Urothelium cell line (cell line): ENCODE results near the gene LMX1A.

Experiments
- DNase-seq: peaks from one replicate; pipeline ENCODE4 v3.0.0; 2011; ENCODE audit warnings: low spot score, mixed read lengths
- FAIRE-seq: peaks from 2 replicates; lab custom pipeline; 2011; peaks lifted over from hg19 to GRCh38; lab: Jason Lieb, UNC

LMX1A gene

DNA sequence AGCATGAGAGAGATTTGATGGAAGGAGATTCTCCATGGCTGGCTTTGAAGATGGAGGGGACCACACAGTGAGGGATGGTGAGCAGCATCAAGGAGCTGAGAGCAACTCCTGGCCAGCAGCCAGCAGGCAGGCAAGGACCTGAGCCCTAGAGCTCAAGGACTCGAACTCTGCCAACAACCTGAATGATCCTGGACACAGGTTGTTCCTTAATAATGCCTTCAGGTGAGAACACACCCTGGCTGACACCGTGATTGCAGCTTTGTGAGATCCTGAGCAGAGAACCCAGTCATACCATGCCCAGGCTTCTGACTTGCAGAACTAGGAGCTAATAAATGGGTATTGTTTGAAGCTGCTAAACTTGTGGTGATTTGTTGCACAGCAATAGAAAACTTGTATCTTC lies 183.1 kb downstream of the LMX1A start:
- FAIRE-seq, result no peak

DNA sequence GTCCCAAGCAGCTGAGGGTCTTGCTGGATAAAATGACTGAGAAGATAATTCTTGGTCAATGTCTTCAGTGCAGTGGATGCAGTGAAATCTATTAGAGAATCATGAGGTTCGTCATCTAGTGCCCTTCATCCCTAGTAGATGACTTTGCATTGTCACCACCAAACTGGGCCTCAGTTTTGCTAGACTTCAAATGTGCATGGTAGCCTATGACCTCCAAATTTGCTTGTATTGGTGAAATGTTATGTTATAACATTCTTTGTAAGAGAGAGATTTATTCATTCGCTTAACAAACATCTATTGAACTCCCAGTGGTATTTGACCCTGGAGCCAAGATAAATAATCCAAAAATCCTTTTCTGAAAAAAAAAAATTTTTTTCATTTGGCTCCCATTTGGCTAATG lies 183.8 kb downstream of the LMX1A start:
- no peak for FAIRE-seq
- DNase-seq, result no peak

More for the DNA sequence above, 183.1 kb downstream of the LMX1A start:
- no peak for DNase-seq

GRCh38 chr1:165169729-165170128 lies 186.8 kb downstream of the LMX1A start:
- FAIRE-seq (no peak), DNase-seq (no peak)

DNA sequence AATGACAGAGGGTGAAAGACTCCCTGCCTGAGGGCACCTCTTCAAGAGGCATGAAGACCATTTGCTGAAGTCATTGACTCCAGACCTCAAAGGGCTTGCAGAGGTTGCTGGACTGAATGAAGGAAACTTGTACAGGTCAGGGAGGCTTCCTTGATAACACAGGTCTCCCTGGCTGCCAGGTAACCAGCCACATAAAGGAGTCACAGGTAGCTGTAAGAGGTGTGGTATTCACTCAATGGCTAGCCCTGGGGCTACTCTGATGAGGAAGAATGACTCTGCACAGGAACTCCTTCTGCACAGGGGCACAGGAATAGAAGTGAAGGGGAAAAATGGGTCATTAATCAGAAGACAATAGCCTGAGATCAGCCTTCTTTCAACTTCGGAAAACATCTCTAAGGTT lies 187.5 kb downstream of the LMX1A start:
- no peak for FAIRE-seq

DNA sequence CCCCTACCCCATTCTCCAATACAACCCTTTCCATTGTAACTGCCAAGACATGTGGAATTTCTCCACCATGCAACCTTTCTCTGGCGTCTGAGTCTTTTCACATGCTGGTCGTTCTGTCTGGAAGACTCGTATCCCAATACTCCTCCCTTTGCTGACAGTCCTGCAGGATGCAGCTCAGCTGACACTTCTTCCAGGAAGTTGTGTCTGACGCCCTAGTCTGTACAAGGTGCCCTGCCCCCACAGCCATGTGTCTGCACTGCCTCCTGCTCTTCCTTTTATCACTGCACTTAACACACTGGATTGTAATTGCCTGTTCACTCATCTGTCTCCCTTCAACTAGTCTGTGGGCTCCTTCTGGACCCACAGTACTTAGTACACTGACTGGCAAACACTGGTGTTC lies 188.0 kb downstream of the LMX1A start:
- FAIRE-seq (no peak), DNase-seq (no peak)

More for the DNA sequence above, 187.5 kb downstream of the LMX1A start:
- DNase-seq, result no peak

DNA sequence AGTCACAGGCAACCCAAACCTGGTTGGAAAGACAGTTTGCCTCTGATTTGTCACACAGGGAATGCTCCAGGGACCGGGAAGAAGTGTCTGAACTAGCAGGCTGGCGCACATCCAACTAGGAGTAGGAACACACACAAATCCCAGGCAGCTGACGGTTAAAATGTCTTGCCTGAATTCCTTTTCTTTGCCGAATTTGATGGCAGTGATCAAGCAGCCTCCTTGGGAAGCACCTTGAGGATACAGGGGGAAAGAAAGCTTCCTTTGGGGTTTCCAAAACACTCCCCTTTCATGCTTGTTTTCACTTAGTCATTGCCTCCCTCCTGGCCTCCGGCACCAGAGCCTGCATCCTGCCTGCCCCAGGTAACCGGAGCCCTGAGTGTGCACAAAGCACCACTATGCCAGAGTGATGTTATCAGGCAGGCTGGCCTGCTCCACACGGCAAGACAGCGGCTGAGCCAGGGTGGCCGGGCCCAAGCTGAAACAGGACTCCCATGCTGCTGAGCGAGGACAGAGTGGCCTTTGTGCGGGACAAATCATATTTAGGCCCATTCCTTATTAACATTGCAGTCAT lies 193.8 kb downstream of the LMX1A start:
- FAIRE-seq (no peak), DNase-seq (peak; percentile 27)

- FAIRE-seq (no peak), DNase-seq (no peak)
Measured at GRCh38 chr1:165161130-165161529, 195.4 kb downstream of the LMX1A start.

GRCh38 chr1:165153182-165153581 lies 203.3 kb downstream of the LMX1A start:
- FAIRE-seq, result no peak
- DNase-seq, result no peak

DNA sequence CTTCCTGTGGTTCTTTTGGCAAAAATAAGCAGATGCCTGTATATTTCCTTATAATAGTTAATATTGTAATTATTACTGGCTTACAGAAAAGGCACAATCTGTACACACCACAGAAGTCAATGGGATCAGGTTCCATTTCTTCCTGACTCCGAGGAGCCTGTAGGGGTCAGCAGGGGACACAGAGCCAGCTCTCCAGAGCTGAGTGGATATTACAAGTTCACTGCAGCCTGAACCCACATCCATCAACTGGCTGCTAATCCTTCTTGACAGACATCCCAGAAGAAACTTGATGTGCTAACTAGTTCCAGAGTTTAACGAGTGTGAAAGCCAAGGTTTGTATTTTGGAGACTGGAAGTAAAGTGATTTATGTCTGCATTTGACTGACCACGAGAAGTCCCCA lies 203.8 kb downstream of the LMX1A start:
- peak; percentile 16 for DNase-seq
- FAIRE-seq, result no peak

GRCh38 chr1:165152109-165152508 lies 204.4 kb downstream of the LMX1A start:
- DNase-seq, result no peak
- FAIRE-seq, result no peak
